ENCODE results near the gene EGFL7. TPM values are rescaled to one million over a fixed set of nuclear protein-coding genes. Genes with fewer than 3 reads are reported as not detected.

The EGFL7 gene
- total RNA-seq, 2 experiments from 2014 or later, result 0.22 to 0.31 TPM

DNA sequence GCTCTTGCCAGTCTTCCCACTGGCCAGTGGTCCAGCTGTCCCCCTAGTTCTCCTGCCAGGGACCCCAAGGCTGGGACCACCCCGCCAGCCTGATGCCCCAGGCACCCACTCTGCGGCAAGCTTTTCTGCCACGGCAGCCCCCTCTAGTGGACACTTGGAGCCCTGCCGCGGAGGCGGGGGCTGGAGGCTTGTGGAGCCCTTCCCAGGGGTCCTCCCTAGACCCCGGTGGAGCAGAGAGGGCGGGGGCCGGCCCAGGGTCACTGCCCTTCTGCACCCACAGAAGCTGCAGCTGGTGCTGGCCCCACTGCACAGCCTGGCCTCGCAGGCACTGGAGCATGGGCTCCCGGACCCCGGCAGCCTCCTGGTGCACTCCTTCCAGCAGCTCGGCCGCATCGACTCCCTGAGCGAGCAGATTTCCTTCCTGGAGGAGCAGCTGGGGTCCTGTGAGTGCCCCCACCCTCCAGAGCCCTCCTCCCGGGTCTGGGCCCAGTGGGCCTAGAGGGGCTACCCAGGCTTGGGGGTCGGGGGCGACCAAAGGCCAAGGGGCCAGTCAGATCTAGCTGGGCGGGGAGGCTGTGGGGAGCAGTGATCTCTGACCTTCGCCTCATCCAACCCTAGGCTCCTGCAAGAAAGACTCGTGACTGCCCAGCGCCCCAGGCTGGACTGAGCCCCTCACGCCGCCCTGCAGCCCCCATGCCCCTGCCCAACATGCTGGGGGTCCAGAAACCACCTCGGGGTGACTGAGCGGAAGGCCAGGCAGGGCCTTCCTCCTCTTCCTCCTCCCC is 9.1 kb downstream of the EGFL7 start:
- no peak overlapping the region for H3K27ac Mint-ChIP-seq
- ChIA-PET POLR2A (interaction anchor here (0.9 kb wide), 1 partner anchor 56 kb away, joined by 4 read pairs; no protein-coding TSS in a partner anchor), CTCF (interaction anchor here (0.7 to 2.0 kb wide), 11 partner anchors 10 to 308 kb away, joined by 3 to 11 read pairs (median 3); partner anchors contain the start of genes DNLZ and EGFL7)
- H3K27me3 Mint-ChIP-seq, result no peaks in the 10 kb centered on the region
- H3K36me3 Mint-ChIP-seq (ENCODE audit: low read depth), result no peaks in the 10 kb centered on the region
- DNase-seq, result peak; percentile 31
- H3K4me3 Mint-ChIP-seq, result no peak overlapping the region
- peaks cover 2% of the 10 kb centered on the region for H3K4me1 Mint-ChIP-seq
- H3K9me3 Mint-ChIP-seq, result no peaks in the 10 kb centered on the region

DNA sequence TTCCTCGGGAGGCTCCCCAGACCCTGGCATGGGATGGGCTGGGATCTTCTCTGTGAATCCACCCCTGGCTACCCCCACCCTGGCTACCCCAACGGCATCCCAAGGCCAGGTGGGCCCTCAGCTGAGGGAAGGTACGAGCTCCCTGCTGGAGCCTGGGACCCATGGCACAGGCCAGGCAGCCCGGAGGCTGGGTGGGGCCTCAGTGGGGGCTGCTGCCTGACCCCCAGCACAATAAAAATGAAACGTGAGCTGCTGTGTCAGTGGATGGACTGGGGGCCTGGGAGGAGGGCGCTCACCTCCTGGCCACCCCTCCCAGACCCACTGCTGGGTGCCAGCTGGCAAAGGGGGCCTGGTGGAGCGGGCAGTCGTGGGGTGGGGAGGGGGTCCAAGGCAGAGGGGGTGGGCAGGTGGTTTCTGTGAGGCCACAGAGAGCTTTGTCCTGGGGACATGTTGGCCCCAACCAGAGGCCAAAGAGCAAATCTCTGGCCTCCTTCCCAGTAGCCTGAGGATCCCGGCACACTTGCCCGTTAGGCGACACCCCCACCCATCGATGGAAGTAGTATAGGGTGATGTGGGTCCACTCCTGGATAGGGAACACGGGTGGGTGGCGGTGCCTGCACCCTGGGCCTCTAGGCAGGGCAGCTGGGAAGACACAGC is 9.8 kb downstream of the EGFL7 start:
- DNase-seq, result no peak
- ChIA-PET CTCF (interaction anchor here (1.0 to 2.0 kb wide), 8 partner anchors 10 to 309 kb away, joined by 3 to 11 read pairs (median 3); partner anchors contain the start of genes DNLZ and EGFL7), POLR2A (interaction anchor here (0.9 kb wide), 1 partner anchor 56 kb away, joined by 4 read pairs; no protein-coding TSS in a partner anchor)

DNA sequence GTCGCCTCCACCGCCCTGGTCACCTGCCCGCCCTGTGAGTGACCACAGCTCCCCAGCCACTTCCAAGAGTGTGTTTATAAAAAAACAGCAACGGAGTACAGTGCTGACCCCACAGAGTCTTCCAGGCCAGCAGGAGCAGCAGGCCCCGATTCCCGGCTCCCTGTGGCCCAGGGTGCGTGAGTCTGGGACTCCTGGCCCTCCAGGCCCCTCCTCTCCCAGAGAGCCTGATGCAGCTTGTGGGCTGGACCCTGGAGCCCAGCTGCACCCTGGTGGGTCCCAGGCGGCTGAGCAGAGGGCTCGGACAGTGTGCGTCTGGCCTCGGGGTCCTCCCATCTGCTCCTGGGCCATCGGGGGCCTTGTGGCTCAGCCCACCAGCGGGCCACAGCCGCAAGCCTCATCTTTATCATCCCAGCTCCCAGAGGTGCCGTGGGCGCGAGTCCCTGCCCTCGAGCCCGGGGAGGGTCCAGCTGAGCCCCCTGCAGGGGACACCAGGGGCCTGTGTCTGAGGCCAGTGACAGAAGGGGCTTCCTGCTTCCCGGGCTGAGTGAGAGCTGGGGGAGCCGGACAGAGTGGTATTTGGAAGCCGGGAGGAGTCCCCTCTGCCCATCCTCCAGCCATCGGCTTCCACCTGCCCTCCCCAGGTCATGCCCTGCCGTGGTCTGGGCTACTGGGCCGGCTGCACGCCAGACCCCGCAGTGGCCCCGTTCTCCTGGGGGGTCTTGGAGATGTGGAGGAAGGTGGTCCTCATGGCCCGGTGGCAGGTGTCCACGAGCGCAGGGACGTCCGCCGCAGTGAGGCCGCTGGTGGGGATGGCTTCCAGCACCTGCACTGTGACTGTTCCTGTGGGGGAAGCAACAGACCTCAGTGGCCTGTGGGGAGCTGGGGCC is 10.6 kb downstream of the EGFL7 start:
- Mint-ChIP-seq H3K9me3 (no peaks in the 10 kb centered on the region), H3K4me3 (no peak overlapping the region), H3K27ac (no peak overlapping the region), H3K36me3 (ENCODE audit: low read depth) (no peaks in the 10 kb centered on the region), H3K27me3 (no peaks in the 10 kb centered on the region), H3K4me1 (peaks cover 2% of the 10 kb centered on the region)
- CTCF ChIA-PET, result interaction anchor here (0.5 to 2.0 kb wide), 6 partner anchors 9 to 666 kb away, joined by 3 to 11 read pairs (median 4); partner anchors contain the start of gene EGFL7
- no peak for DNase-seq
- POLR2A ChIA-PET, result no interaction called here

More for the DNA sequence above, 9.8 kb downstream of the EGFL7 start:
- H3K4me1 Mint-ChIP-seq, result peaks cover 2% of the 10 kb centered on the region
- H3K27ac Mint-ChIP-seq, result no peak overlapping the region
- H3K9me3 Mint-ChIP-seq, result no peaks in the 10 kb centered on the region
- no peak overlapping the region for H3K4me3 Mint-ChIP-seq
- H3K27me3 Mint-ChIP-seq, result no peaks in the 10 kb centered on the region
- H3K36me3 Mint-ChIP-seq (ENCODE audit: low read depth), result no peaks in the 10 kb centered on the region

DNA sequence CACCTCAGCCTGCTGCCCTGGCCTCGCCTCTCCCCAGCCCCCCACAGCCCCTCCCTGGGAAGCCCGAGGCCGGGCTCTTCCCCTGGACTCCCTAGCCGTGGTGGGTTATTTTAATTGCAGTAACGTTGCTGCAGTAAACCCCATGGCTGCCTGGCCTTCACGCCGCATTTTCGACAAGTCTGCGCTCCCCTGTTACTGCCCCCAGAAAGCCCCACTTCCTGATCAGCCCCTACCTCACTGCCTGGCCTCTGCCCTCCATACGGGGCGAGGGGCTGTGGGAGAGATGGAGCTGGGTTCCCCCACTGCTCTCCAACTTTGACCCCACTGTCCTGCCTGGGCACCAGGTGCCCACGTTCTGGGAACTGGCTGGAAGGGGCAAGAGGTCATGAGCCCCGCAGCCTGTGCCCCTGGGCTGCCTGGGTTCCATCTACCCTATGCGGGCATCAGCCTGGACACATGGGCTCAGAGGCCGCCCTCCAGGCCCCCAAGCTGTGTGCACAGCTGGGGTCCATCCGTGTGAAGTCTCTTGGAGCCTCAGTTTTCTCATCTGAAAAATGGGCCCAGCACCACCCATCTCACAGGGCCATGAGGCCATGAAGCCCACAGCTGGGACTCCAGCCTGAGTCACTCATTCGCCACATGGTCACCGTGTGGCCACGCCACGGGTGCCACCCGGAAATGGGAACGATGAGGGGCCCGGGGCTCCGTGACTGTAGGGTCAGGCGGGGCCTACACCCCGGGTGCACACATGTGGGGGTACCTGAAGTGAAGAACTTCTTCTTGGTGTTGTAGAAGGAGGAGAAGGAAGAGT is 11.5 kb downstream of the EGFL7 start:
- Mint-ChIP-seq H3K4me3 (no peak overlapping the region), H3K9me3 (no peaks in the 10 kb centered on the region), H3K36me3 (ENCODE audit: low read depth) (no peaks in the 10 kb centered on the region), H3K27ac (no peak overlapping the region), H3K27me3 (no peaks in the 10 kb centered on the region), H3K4me1 (no peaks in the 10 kb centered on the region)
- no peak for DNase-seq
- POLR2A ChIA-PET, result interaction anchor here (0.6 kb wide), 1 partner anchor 265 kb away, joined by 3 read pairs; no protein-coding TSS in a partner anchor
- CTCF ChIA-PET, result interaction anchor here (0.6 to 1.0 kb wide), 2 partner anchors 29 to 100 kb away, joined by 3 read pairs; no protein-coding TSS in a partner anchor

DNA sequence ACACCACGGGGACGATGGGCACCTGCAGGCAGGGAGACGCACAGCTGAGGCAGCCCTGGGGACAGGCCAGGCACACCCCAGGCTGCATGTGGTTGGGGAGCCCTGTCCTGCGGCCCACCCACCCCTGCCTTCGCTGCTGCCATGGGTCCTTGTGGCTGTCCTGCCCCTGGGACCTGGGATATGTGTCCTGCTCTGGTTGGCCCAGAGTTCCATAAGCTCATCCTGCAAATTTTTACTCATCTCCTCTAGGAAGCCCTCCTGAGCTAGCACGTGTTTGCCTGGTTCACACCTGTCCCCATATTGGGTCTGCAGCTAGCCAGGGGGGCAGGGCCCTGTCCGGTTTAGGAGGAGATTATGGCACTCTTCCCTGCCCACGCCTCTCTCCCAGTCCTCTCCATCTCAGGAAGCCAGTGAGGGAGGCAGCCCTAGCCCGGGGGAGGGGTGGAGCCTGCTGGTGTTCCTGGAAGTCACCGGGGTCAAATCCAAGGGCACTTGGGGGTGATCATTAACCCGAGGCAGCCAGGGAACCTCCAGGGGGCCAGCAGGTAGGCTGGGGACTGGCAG is 12.2 kb downstream of the EGFL7 start:
- H3K27ac Mint-ChIP-seq, result no peak overlapping the region
- no peaks in the 10 kb centered on the region for H3K27me3 Mint-ChIP-seq
- no peaks in the 10 kb centered on the region for H3K36me3 Mint-ChIP-seq (ENCODE audit: low read depth)
- H3K9me3 Mint-ChIP-seq, result no peaks in the 10 kb centered on the region
- ChIA-PET POLR2A (interaction anchor here (0.6 kb wide), 1 partner anchor 265 kb away, joined by 3 read pairs; no protein-coding TSS in a partner anchor), CTCF (interaction anchor here (1.1 kb wide), 1 partner anchor 11 kb away, joined by 3 read pairs; no protein-coding TSS in a partner anchor)
- no peak for DNase-seq
- no peak overlapping the region for H3K4me3 Mint-ChIP-seq
- no peaks in the 10 kb centered on the region for H3K4me1 Mint-ChIP-seq

DNA sequence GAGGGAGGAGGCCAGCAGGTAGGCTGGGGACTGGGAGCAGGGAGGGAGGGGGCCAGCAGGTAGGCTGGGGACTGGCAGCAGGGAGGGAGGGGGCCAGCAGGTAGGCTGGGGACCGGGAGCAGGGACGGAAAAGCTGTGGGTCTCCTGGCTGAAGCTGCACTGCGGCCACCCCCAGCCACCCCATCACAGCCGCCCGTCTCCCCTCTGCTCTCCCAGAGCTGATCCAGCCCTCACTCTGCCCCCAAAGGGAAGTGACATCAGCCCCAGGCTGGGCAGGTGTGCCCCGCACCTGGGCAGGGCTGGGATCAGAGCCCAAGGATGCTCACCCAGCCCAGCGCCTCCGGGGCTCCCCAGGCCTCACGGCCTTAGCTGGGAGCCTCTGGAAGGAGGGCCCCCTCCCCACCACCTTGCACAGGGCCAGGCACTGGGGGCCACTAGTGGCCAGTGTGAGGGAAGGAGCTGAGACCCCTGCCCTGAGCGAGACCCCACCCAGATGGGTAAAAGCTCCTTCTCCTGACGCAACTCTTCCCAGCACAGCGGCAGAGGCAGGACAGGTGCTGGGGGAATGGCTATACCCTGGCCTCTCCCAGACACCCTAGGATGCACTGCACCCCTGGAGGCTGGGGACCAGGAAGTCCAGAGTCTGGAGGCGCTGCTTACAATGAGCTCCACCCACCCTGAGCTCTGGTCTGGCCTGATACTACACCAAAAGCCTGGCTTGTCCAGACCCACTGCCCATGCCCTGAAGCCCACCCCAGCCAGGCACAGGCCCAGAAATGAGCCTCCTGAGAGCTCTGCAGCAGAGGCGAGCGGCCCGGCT is 13.0 kb downstream of the EGFL7 start:
- CTCF ChIA-PET, result interaction anchor here (1.1 to 1.5 kb wide), 3 partner anchors 12 to 53 kb away, joined by 3 to 4 read pairs (median 3); no protein-coding TSS in a partner anchor

DNA sequence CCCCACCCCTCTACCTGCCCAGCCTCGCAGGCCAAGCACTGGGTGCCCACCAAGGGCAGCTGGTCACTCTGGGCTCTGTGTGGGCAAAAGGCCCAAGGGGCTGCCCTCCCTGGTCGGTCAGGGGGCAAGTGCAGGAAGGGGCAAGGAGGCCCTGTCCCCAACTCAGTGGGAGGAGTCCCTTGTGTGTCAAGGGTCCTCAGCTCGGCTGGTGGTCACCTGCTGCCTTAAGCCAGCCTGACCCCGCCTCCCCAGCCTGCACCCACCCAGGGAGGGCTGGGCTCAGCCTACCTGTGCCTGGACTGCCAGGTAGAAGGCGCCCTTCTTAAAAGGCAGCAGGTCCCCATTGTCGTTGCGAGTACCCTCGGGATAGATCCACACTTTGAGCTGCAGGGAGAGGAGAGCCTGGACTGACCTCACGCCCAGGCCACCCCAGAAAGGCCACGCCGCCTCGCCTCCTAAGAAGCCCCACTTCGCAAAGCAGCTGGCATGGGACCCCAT is 13.6 kb downstream of the EGFL7 start:
- Mint-ChIP-seq H3K27ac (no peak overlapping the region), H3K36me3 (ENCODE audit: low read depth) (no peaks in the 10 kb centered on the region), H3K27me3 (no peaks in the 10 kb centered on the region), H3K4me3 (no peak overlapping the region), H3K9me3 (no peaks in the 10 kb centered on the region), H3K4me1 (no peaks in the 10 kb centered on the region)
- ChIA-PET POLR2A (no interaction called here), CTCF (interaction anchor here (1.2 to 1.5 kb wide), 2 partner anchors 15 to 52 kb away, joined by 3 to 4 read pairs; no protein-coding TSS in a partner anchor)
- DNase-seq, result no peak

More for the DNA sequence above, 13.0 kb downstream of the EGFL7 start:
- no peak overlapping the region for H3K4me3 Mint-ChIP-seq
- H3K27ac Mint-ChIP-seq, result no peak overlapping the region
- no peaks in the 10 kb centered on the region for H3K9me3 Mint-ChIP-seq
- H3K36me3 Mint-ChIP-seq (ENCODE audit: low read depth), result no peaks in the 10 kb centered on the region
- H3K27me3 Mint-ChIP-seq, result no peaks in the 10 kb centered on the region
- no peaks in the 10 kb centered on the region for H3K4me1 Mint-ChIP-seq
- POLR2A ChIA-PET, result no interaction called here
- DNase-seq, result no peak

DNA sequence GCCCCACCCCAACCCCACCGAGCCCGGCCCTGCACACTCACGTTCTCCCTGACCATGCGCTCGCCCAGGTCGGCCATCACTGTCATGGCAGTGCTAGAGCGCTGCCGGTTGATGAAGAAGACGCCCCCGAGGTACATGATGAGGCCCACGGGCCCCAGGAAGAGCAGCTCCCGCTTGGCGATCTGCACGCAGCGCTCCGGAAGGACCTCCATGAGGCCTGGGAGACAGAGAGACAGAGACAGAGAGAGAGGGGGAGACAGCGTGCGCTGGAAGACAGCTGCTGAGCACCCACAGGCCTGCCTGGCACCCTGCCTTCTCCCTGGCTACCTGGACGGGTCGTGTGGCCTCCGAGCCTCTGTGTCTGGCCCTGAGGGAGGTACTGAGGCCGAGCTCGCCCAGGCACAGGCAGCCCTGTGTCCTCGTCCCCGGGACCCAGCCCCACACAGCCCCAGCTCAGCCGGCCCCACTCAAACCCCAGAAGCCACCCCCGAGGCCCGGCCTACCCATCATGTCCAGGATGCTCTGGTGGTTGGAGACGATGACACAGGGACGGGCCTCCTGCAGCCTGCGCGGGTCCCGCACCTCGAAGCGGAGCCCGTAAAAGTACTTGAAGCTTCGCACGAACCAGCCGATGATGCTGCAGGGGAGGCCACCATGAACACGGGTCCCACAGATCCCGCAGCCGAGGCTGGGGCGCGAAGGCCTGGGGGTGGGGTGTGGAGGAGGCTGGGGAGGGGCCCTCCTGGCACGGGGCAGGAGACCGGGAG is 14.4 kb downstream of the EGFL7 start:
- Mint-ChIP-seq H3K27ac (no peak overlapping the region), H3K4me3 (no peak overlapping the region), H3K27me3 (no peaks in the 10 kb centered on the region), H3K4me1 (no peaks in the 10 kb centered on the region), H3K36me3 (ENCODE audit: low read depth) (no peaks in the 10 kb centered on the region), H3K9me3 (no peaks in the 10 kb centered on the region)
- ChIA-PET POLR2A (no interaction called here), CTCF (interaction anchor here (1.5 kb wide), 1 partner anchor 16 kb away, joined by 4 read pairs; no protein-coding TSS in a partner anchor)
- DNase-seq, result no peak

DNA sequence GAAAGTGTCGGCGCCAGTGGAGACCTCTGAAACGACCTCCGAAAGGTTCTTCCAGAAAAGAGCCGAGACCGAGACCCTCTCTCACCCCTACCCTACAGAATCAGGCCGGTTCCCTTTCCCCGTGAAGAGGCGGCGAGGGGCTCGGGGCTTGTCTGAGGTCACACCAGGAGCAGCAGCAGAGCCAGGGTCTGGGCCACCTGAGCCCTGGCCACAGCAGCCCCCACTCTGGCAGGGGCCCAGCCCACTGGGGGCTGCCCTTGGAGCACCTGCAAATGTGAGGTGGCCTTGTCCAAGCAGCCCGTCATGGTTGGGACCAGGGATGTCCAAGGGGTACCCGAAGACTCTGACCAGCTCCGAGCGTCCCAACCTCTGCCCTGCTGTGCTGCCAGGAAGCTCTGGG is 15.3 kb downstream of the EGFL7 start:
- no peak overlapping the region for H3K27ac Mint-ChIP-seq
- H3K4me1 Mint-ChIP-seq, result no peaks in the 10 kb centered on the region
- ChIA-PET POLR2A (no interaction called here), CTCF (no interaction called here)
- H3K9me3 Mint-ChIP-seq, result no peaks in the 10 kb centered on the region
- no peaks in the 10 kb centered on the region for H3K27me3 Mint-ChIP-seq
- no peak overlapping the region for H3K4me3 Mint-ChIP-seq
- no peaks in the 10 kb centered on the region for H3K36me3 Mint-ChIP-seq (ENCODE audit: low read depth)
- no peak for DNase-seq

DNA sequence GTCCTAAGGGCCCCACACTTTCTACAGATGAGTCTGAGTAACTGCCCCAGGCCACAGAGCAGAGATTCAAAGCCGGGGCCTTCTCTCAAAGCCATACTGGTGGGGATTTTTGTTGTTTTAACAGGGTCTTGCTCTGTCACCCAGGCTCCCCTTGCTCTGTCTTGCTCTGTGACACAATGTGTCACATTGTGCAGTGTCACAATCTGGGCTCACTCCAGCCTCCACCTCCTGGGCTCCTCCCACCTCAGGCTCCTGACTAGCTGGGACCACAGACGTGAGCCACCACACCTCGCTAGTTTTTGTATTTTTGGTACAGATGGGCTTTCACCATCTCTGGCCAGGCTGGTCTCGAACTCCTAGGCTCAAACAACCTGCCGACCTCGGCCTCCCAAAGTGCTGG is 15.9 kb downstream of the EGFL7 start:
- H3K27ac Mint-ChIP-seq, result no peak overlapping the region
- ChIA-PET CTCF (no interaction called here), POLR2A (no interaction called here)
- no peak overlapping the region for H3K4me3 Mint-ChIP-seq
- H3K9me3 Mint-ChIP-seq, result no peaks in the 10 kb centered on the region
- no peak for DNase-seq
- no peaks in the 10 kb centered on the region for H3K4me1 Mint-ChIP-seq
- no peaks in the 10 kb centered on the region for H3K36me3 Mint-ChIP-seq (ENCODE audit: low read depth)
- H3K27me3 Mint-ChIP-seq, result no peaks in the 10 kb centered on the region
